SU-DHL-6 (cell line): ENCODE data around the gene ADGRF3.

ENCODE experiments used
- H2AFZ ChIP-seq: fragments of 200-600 bp; sonication (generic); 2 replicates; pipeline ENCODE4 v1.6.1; 2014; ENCODE audit warnings: low read depth, mild to moderate bottlenecking, moderate library complexity, mixed read lengths, antibody characterized with exemption, low read length; ENCODE audit not compliant: severe bottlenecking
- H3F3A ChIP-seq: fragments of 200-600 bp; shearing (Covaris generic); 2 replicates; pipeline ENCODE4 v1.6.0; 2016; ENCODE audit warnings: antibody characterized with exemption, mild to moderate bottlenecking; ENCODE audit not compliant: insufficient read depth
- H3K27ac ChIP-seq: fragments of 200-600 bp; sonication (generic); 2 replicates; pipeline ENCODE4 v1.5.1; 2016; ENCODE audit warnings: low read depth, mild to moderate bottlenecking, low read length, moderate library complexity, mixed read lengths
- H3K27me3 ChIP-seq: fragments of 200-600 bp; sonication (generic), shearing (Covaris generic); 2 replicates; pipeline ENCODE4 v1.6.0; 2014; ENCODE audit warnings: mild to moderate bottlenecking, low read length
- H3K36me3 ChIP-seq: fragments of 200-600 bp; sonication (generic); 2 replicates; pipeline ENCODE4 v1.6.1; 2014; ENCODE audit warnings: mild to moderate bottlenecking, low read length, mixed read lengths
- H3K4me2 ChIP-seq: fragments of 300-600, 200-600 bp; shearing (Covaris generic), sonication (generic); 2 replicates; pipeline ENCODE4 v1.6.0; 2014; ENCODE audit warnings: low read length, low read depth, mild to moderate bottlenecking; ENCODE audit not compliant: poor library complexity, severe bottlenecking
- H3K4me3 ChIP-seq: fragments of 200-600 bp; sonication (generic); 2 replicates; pipeline ENCODE4 v1.5.1; 2014; ENCODE audit warnings: antibody characterized with exemption, low read length, mild to moderate bottlenecking, mixed read lengths; ENCODE audit not compliant: insufficient read depth, poor library complexity, severe bottlenecking
- H3K79me2 ChIP-seq: fragments of 200-600 bp; sonication (generic); 2 replicates; pipeline ENCODE4 v1.6.1; 2014; ENCODE audit warnings: mild to moderate bottlenecking, low read length, moderate library complexity; ENCODE audit not compliant: insufficient read depth
- H3K9ac ChIP-seq: fragments of 200-600 bp; sonication (generic); 2 replicates; pipeline ENCODE4 v1.7.0; 2014; ENCODE audit warnings: mild to moderate bottlenecking, low read length
- H3K9me2 ChIP-seq: fragments of 200-600 bp; sonication (generic); replicated peaks from 2 replicates; pipeline ENCODE4 v1.6.1; 2014; ENCODE audit warnings: low read length; ENCODE audit not compliant: insufficient read depth
- H3K9me3 ChIP-seq: fragments of 200-600 bp; sonication (generic); 2 replicates; pipeline ENCODE4 v1.6.1; 2014; ENCODE audit warnings: low read length, mixed read lengths; ENCODE audit not compliant: insufficient read depth
- H4K20me1 ChIP-seq: fragments of 200-600 bp; sonication (generic); 2 replicates; pipeline ENCODE4 v1.6.1; 2014; ENCODE audit warnings: low read depth, mild to moderate bottlenecking, antibody characterized with exemption, low read length, moderate library complexity, mixed read lengths
- CTCF ChIP-seq: fragments of 200-600 bp; sonication (generic); IDR thresholded peaks from one replicate; pipeline ENCODE4 v1.5.1; 2017; ENCODE audit warnings: antibody characterized with exemption, mild to moderate bottlenecking, low read length, moderate library complexity; ENCODE audit not compliant: insufficient read depth, poor library complexity, severe bottlenecking
- EZH2phosphoT487 ChIP-seq: fragments of 200-600 bp; sonication (generic), shearing (Covaris generic); conservative IDR thresholded peaks from 2 replicates; pipeline ENCODE4 v1.6.1; 2018; ENCODE audit warnings: mild to moderate bottlenecking, antibody characterized with exemption, low read length, moderate library complexity, mixed read lengths

The ADGRF3 gene

DNA sequence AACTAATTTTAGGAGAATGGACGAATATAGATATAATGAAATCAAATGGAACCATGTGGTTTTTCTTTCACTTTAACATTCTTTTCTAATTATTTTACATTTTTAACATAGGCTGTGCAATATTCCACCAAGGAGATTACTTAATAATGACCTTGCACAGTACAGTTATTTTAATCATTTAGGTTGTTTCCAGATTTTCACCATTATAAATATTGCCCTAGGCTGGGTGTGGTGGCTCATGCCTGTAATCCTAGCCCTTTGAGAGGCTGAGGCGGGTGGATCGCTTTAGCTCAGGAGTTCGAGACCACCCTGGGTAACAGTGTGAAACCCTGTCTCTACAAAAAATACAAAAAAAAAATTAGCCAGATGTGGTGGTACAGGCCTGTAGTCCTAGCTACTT is 40.6 kb upstream of the ADGRF3 start:
- Histone ChIP-seq H3K9ac (no peak overlapping the region), H3K4me3 (no peak overlapping the region), H3K27me3 (no peaks in the 10 kb centered on the region), H3K79me2 (no peaks in the 10 kb centered on the region), H3K4me2 (no peak overlapping the region), H4K20me1 (no peaks in the 10 kb centered on the region; the same call in 1 of the 2 replicates), H3K36me3 (peaks cover 45% of the 10 kb centered on the region; the same call in 1 of the 2 replicates), H3F3A (0 out of 2 replicates have a peak, but pooled peaks cover 9% of the 10 kb centered on the region), H3K9me2 (no peaks in the 10 kb centered on the region), H3K27ac (no peak overlapping the region), H3K9me3 (no peaks in the 10 kb centered on the region), H2AFZ (no peak overlapping the region)
- TF ChIP-seq CTCF (no peak), EZH2phosphoT487 (no peak)

- Histone ChIP-seq H3K4me3 (no peak overlapping the region), H3F3A (0 out of 2 replicates have a peak, but pooled peaks cover 9% of the 10 kb centered on the region), H3K79me2 (no peaks in the 10 kb centered on the region), H4K20me1 (no peaks in the 10 kb centered on the region; the same call in 1 of the 2 replicates), H3K9me3 (no peaks in the 10 kb centered on the region), H3K27me3 (no peaks in the 10 kb centered on the region), H3K36me3 (peaks cover 41% of the 10 kb centered on the region; the same call in 1 of the 2 replicates), H2AFZ (no peak overlapping the region), H3K27ac (no peak overlapping the region), H3K4me2 (no peak overlapping the region), H3K9ac (no peak overlapping the region), H3K9me2 (no peaks in the 10 kb centered on the region)
- no peak for TF ChIP-seq CTCF
- TF ChIP-seq EZH2phosphoT487: no peak
Observed at GRCh38 chr2:26384597-26384996, 38.0 kb upstream of the ADGRF3 start.

GRCh38 chr2:26384183-26384582 is 37.6 kb upstream of the ADGRF3 start:
- no peak for TF ChIP-seq EZH2phosphoT487
- TF ChIP-seq CTCF: no peak
- Histone ChIP-seq H3K9me3 (no peaks in the 10 kb centered on the region), H3K9ac (no peak overlapping the region), H3K79me2 (no peaks in the 10 kb centered on the region), H3K27ac (no peak overlapping the region), H3K4me2 (no peak overlapping the region), H3K36me3 (peaks cover 37% of the 10 kb centered on the region; the same call in 1 of the 2 replicates), H3F3A (0 out of 2 replicates have a peak, but pooled peaks cover 9% of the 10 kb centered on the region), H4K20me1 (no peaks in the 10 kb centered on the region; the same call in 1 of the 2 replicates), H3K27me3 (no peaks in the 10 kb centered on the region), H2AFZ (no peak overlapping the region), H3K4me3 (no peak overlapping the region), H3K9me2 (no peaks in the 10 kb centered on the region)
